Endothelial cell of umbilical vein (primary cell): ENCODE measurements around the gene PIGT. TPM values are rescaled to one million over a fixed set of nuclear protein-coding genes. Genes with fewer than 3 reads are reported as not detected.

Experiments
- BruUV-seq: library from RNA; stranded (reverse); fragments of 400-500 nt; replicated peaks from 2 replicates; lab custom pipeline; 2021; lab: Mats Ljungman, UMichigan
- CTCF ChIA-PET: fragments of 300-600, 350-600 bp; sonication (Branson Sonifier 250); formaldehyde crosslinking; loops from one replicate; lab custom pipeline; 2021; ENCODE audit warnings: antibody characterized with exemption, inconsistent platforms; lab: Charles Lee
- POLR2A ChIA-PET: fragments of 300-600, 350-600 bp; sonication (Branson Sonifier 250); formaldehyde crosslinking; loops from one replicate; lab custom pipeline; 2021; ENCODE audit warnings: antibody characterized with exemption, inconsistent platforms; lab: Charles Lee
- DNase-seq: peaks from one replicate; pipeline ENCODE4 v3.0.0-alpha.2; 2011; ENCODE audit warnings: low read depth, low spot score
- FAIRE-seq: peaks from 2 replicates; lab custom pipeline; 2011; peaks lifted over from hg19 to GRCh38; lab: Jason Lieb, UNC
- H2AFZ ChIP-seq: 2 replicates; pipeline ENCODE4 v1.6.0; 2012; ENCODE audit warnings: low read depth, low read length, control low read depth, inconsistent platforms
- H3K27ac ChIP-seq: 2 replicates; pipeline ENCODE4 v1.5.1; 2011; ENCODE audit warnings: low read depth, mild to moderate bottlenecking, control low read depth, low read length, moderate library complexity; ENCODE audit not compliant: insufficient read depth
- H3K27me3 ChIP-seq, 2 experiments: 2 replicates each; pipeline versions ENCODE4 v1.6.0 to v1.6.1; 2011; ENCODE audit warnings: low read length in 2 of 2, mixed read lengths in 1 of 2; ENCODE audit not compliant: control insufficient read depth in 2 of 2, insufficient read depth in 2 of 2
- H3K36me3 ChIP-seq, 2 experiments: 2 replicates in 1 of 2; 3 replicates in 1 of 2; pipeline ENCODE4 v1.5.1; 2011; ENCODE audit warnings: low read length in 2 of 2, mild to moderate bottlenecking in 1 of 2, moderate library complexity in 1 of 2; ENCODE audit not compliant: control insufficient read depth in 2 of 2, insufficient read depth in 2 of 2; ENCODE audit errors: extremely low read depth in 1 of 2
- H3K4me1 ChIP-seq: 3 replicates; pipeline ENCODE4 v1.5.1; 2011; ENCODE audit warnings: mild to moderate bottlenecking, low read length; ENCODE audit not compliant: control insufficient read depth, insufficient read depth; ENCODE audit errors: extremely low read depth
- H3K4me2 ChIP-seq: 2 replicates; pipeline ENCODE4 v1.6.1; 2011; ENCODE audit warnings: low read length, control low read depth, mixed read lengths; ENCODE audit not compliant: insufficient read depth
- H3K4me3 ChIP-seq, 3 experiments: fragments of 200-600 bp in 1 of 3; sonication (generic), shearing (Covaris generic) in 1 of 3; replicated peaks in 1 of 3; 2 replicates each; pipeline ENCODE4 v1.5.1; 2011 to 2016; ENCODE audit warnings: control low read depth in 3 of 3, low read length in 3 of 3, mild to moderate bottlenecking in 2 of 3, inconsistent platforms in 1 of 3, low read depth in 1 of 3, moderate library complexity in 1 of 3; ENCODE audit not compliant: insufficient read depth in 1 of 3
- H3K79me2 ChIP-seq: 2 replicates; pipeline ENCODE4 v1.6.0; 2012; ENCODE audit warnings: low read length, inconsistent platforms; ENCODE audit not compliant: control insufficient read depth, insufficient read depth
- H3K9ac ChIP-seq: replicated peaks from 2 replicates; pipeline ENCODE3; 2011; ENCODE audit warnings: low read length, control low read depth; ENCODE audit not compliant: insufficient read depth; ENCODE audit errors: extremely low read depth
- H3K9me1 ChIP-seq: replicated peaks from 3 replicates; pipeline ENCODE4 v1.6.0; 2011; ENCODE audit warnings: mild to moderate bottlenecking, low read length; ENCODE audit not compliant: control insufficient read depth, insufficient read depth; ENCODE audit errors: extremely low read depth
- H3K9me3 ChIP-seq: replicated peaks from 2 replicates; pipeline ENCODE4 v1.5.1; 2012; ENCODE audit warnings: low read length, inconsistent platforms; ENCODE audit not compliant: control insufficient read depth, insufficient read depth
- H4K20me1 ChIP-seq: replicated peaks from 2 replicates; pipeline ENCODE3; 2011; ENCODE audit warnings: mild to moderate bottlenecking, low read length; ENCODE audit not compliant: control insufficient read depth, insufficient read depth; ENCODE audit errors: extremely low read depth
- EZH2 ChIP-seq: IDR thresholded peaks from 2 replicates; pipeline ENCODE4 v1.6.1; 2012; ENCODE audit warnings: borderline replicate concordance, low read depth, mild to moderate bottlenecking, moderate library complexity, low read length, inconsistent platforms; ENCODE audit not compliant: severe bottlenecking
- FOS ChIP-seq: IDR thresholded peaks from 2 replicates; pipeline ENCODE4 v1.6.1; 2011; ENCODE audit warnings: mild to moderate bottlenecking, low read length, moderate library complexity, borderline replicate concordance; ENCODE audit not compliant: insufficient read depth
- GATA2 ChIP-seq: IDR thresholded peaks from 2 replicates; pipeline ENCODE4 v1.7.0; 2011; ENCODE audit warnings: low read depth, mild to moderate bottlenecking, moderate library complexity, mixed read lengths, low read length; ENCODE audit not compliant: insufficient read length, insufficient read depth
- JUN ChIP-seq: IDR thresholded peaks from 2 replicates; pipeline ENCODE4 v1.6.1; 2011; ENCODE audit warnings: borderline replicate concordance, low read depth; ENCODE audit not compliant: insufficient read length, insufficient read depth
- MYC ChIP-seq: IDR thresholded peaks from one replicate; pipeline ENCODE4 v1.6.1; 2011; ENCODE audit warnings: mild to moderate bottlenecking, low read depth, low read length
- POLR2A ChIP-seq: IDR thresholded peaks from 2 replicates; pipeline ENCODE4 v1.6.1; 2012; ENCODE audit warnings: low read depth, mild to moderate bottlenecking, control low read depth, low read length
- POLR2AphosphoS5 ChIP-seq: IDR thresholded peaks from 2 replicates; pipeline ENCODE4 v1.6.1; 2012; ENCODE audit warnings: low read depth, mild to moderate bottlenecking, control low read depth, low read length, moderate library complexity; ENCODE audit not compliant: insufficient read depth
- dilution Hi-C: fragments of 300-500 bp; cut with MboI; formaldehyde crosslinking; loops from one replicate; pipeline ENCODE4 v1.15.0; 2019; ENCODE audit warnings: low sequenced_read_pairs; ENCODE audit not compliant: extremely low pct_ligation_motif_present
- intact Hi-C: fragments of 100-400 bp; cut with micrococcal nuclease; formaldehyde crosslinking; loops from one replicate; pipeline ENCODE4 v1.10.0; 2022
- polyA plus RNA-seq, 4 experiments: library from polyadenylated mRNA; depleted of rRNA in 3 of 4; stranded (reverse) in 3 of 4; unstranded in 1 of 4; fragments of >200 nt; gene quantifications; 2 replicates each; pipeline versions ENCODE4 v1.2.1 to v1.2.3, GENCODE V29; 2011 to 2012; ENCODE audit warnings: missing spikeins in 1 of 4
- total RNA-seq: library from RNA; stranded (reverse); gene quantifications from 2 replicates; pipeline ENCODE4 v1.2.3, GENCODE V29; 2021
- TF ChIP-seq, protein P1 (sequence below): IDR thresholded peaks from 2 replicates; pipeline ENCODE4 v1.6.1; 2011; ENCODE audit not compliant: insufficient read depth, insufficient read length
- TF ChIP-seq, protein P2 (sequence below), 2 donors: IDR thresholded peaks; 1 replicate in 1 of 2; 2 replicates in 1 of 2; pipeline ENCODE4 v1.5.1; 2011; ENCODE audit warnings: low read length in 2 of 2, mild to moderate bottlenecking in 2 of 2, moderate library complexity in 2 of 2, control low read depth in 1 of 2, inconsistent platforms in 1 of 2, low read depth in 1 of 2; ENCODE audit not compliant: insufficient read depth in 1 of 2; ENCODE audit errors: extremely low read depth in 1 of 2

Gene PIGT
- total and polyA plus RNA-seq, 2 donors (not counting 3 experiments of a cell fraction or from before 2014, with no cell fraction given) = 96.8 to 143 TPM

DNA sequence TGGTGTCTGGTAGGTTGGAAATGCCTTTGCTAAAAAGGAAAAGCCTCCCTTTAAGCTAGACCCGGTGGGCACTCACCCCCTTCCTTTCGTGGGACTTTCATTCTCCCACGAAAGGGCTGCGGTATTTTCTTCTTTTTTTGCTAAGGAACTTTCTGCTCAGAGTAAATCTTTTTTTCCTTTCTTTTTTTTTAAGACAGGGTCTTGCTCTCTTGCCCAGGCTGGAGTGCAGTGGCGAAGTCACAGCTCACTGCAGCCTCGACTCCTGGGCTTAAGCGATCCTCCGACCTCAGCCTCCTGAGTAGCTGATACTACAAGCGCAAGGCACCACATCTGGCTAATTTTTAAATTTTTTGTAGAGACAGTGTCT is 41.9 kb upstream of the PIGT start:
- Histone ChIP-seq H3K27me3 (no peaks in the 10 kb centered on the region), H3K79me2 (no peaks in the 10 kb centered on the region), H4K20me1 (no peaks in the 10 kb centered on the region), H3K4me2 (no peak overlapping the region), H3K27ac (no peak overlapping the region), H2AFZ (no peak overlapping the region), H3K9ac (no peak overlapping the region), H3K9me1 (no peaks in the 10 kb centered on the region), H3K4me3 (no peak overlapping the region), H3K4me1 (peaks cover 7% of the 10 kb centered on the region), H3K36me3 (no peaks in the 10 kb centered on the region), H3K9me3 (no peaks in the 10 kb centered on the region)
- intact Hi-C loops = loop anchor here (1.0 kb wide), 2 partner anchors 55 to 397 kb away; no protein-coding TSS in a partner anchor
- ChIA-PET POLR2A (interaction anchor here (1.2 to 1.5 kb wide), 3 partner anchors 11 to 63 kb away, joined by 5 to 6 read pairs (median 6); partner anchors contain the start of gene SYS1), CTCF (interaction anchor here (0.6 to 9.8 kb wide), 50 partner anchors 9 to 664 kb away, joined by 3 to 416 read pairs (median 6); partner anchors contain the start of genes DBNDD2, PIGT, SDC4 and SYS1)
- dilution Hi-C loops = no loop called here
- FAIRE-seq (no peak), DNase-seq (no peak)
- no TSS peak for BruUV-seq
- TF ChIP-seq POLR2AphosphoS5 (no peak), FOS (no peak), MYC (no peak), EZH2 (no peak), POLR2A (no peak), GATA2 (no peak), JUN (no peak)
- TF ChIP-seq, protein P1, sequence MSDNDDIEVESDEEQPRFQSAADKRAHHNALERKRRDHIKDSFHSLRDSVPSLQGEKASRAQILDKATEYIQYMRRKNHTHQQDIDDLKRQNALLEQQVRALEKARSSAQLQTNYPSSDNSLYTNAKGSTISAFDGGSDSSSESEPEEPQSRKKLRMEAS = no peak
- TF ChIP-seq, protein P2, sequence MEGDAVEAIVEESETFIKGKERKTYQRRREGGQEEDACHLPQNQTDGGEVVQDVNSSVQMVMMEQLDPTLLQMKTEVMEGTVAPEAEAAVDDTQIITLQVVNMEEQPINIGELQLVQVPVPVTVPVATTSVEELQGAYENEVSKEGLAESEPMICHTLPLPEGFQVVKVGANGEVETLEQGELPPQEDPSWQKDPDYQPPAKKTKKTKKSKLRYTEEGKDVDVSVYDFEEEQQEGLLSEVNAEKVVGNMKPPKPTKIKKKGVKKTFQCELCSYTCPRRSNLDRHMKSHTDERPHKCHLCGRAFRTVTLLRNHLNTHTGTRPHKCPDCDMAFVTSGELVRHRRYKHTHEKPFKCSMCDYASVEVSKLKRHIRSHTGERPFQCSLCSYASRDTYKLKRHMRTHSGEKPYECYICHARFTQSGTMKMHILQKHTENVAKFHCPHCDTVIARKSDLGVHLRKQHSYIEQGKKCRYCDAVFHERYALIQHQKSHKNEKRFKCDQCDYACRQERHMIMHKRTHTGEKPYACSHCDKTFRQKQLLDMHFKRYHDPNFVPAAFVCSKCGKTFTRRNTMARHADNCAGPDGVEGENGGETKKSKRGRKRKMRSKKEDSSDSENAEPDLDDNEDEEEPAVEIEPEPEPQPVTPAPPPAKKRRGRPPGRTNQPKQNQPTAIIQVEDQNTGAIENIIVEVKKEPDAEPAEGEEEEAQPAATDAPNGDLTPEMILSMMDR (IDR thresholded peaks at IDR 0.05; ENCODE audit: extremely low read depth in 1 of 2, insufficient read depth in 1 of 2, low read depth in 1 of 2, low read length in 2 of 2) = no peak
